GM10266 (cell line): ENCODE data around the gene ARPC2.

Experiments used
- DNase-seq: peaks from one replicate; pipeline ENCODE4 v3.0.0; 2012; ENCODE audit errors: extremely low spot score
- CTCF ChIP-seq: IDR thresholded peaks from 2 replicates; pipeline ENCODE4 v1.5.1; 2012; ENCODE audit warnings: mild to moderate bottlenecking, low read depth; ENCODE audit not compliant: control insufficient read depth, insufficient read depth; ENCODE audit errors: missing control alignments

ARPC2 gene

GRCh38 chr2:218252509-218253231 is 35.7 kb downstream of the ARPC2 start:
- TF ChIP-seq CTCF, result no peak
- DNase-seq, result no peak

DNA sequence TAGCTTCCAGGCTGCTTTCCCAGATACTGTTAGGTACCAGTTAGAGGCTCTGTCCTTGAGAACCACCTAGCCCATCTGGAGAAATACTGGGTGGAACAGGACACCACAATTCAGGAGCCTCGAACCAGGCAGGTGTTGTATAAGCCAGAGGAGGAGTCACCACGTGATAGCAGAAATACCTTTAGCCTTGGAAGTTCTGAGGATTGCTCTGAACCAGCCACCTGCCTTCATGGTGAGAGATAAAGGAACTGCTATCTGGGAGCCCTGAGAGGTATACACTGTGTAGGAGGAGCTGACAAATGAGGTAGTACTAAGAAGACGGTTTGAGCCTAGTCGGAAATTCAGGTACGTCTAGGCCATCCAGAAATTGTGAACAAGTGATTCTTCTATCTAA is 36.2 kb downstream of the ARPC2 start:
- no peak for TF ChIP-seq CTCF
- DNase-seq, result no peak

GRCh38 chr2:218255446-218255845 is 38.5 kb downstream of the ARPC2 start:
- TF ChIP-seq CTCF, result no peak
- DNase-seq, result no peak

- DNase-seq, result no peak
- no peak for TF ChIP-seq CTCF
Measured at GRCh38 chr2:218256612-218257350, 39.8 kb downstream of the ARPC2 start.

DNA sequence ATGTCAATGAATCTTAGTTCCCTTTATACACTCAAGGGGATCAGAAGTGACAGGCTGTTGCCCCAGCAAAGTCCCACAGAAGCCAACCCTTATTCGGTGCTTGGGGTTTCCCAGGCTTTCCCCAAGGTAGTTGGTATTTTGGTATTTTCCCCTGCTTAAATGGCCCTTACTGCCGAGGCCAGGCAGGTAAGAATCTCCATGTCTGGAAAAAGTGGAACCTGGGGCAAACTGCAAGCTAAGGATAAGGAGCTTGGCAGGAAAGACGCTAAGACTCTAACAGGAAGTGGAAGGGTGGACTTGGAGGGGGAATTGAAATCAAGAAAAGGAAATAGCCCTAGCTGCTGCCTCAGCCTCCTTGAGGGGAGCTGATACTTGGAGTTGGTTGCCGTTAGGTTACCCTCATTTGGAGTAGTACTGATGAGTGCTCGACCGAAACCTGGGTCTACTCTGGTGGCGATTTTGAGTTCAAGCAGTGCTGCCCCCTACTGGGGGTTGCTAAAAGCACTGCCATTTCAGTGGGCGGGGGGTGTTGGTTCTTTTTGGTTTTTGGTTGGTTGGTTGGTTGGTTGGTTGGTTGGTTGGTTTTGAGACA is 40.5 kb downstream of the ARPC2 start:
- DNase-seq, result peak; percentile 78

DNA sequence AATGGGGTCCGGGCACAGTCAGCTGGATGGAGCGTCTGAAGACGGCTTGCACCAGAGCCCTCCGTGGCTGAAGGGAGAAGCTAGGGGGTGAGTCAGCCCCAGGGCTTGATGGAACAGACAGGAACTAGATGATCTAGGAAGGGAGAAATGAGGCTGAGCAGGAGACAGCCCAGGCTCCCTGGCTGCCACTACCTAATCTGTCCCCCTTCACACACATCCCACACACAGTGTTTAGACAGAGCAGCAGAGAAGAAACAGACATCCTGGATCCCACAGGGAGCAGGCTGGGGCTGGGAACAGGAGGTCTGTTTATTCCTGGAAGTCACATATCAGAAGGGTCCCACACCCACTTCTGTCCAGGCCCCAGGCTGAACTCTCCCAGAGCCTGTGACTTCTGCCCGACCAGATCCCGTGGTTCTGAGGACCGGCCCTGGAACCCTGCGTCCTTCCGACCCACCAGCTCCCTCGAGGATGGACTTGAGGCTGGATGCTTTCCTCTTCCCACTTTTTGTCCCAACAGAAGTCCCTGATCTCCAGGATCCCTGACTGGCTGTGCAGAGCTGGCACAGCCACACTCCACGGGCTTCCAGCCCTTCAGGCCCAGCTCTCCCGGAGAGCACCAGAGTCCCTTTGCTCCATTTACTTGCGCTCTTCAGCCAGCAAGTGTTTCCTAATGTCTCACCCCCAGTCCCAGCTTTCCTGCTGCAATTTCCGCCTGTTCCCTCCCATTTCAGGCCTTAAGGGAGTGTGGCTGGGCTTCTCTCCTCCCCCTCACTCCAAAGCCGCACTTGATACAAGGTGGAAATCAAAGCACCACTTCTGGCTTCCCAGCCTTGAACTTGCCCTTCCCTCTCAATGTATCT is 42.3 kb downstream of the ARPC2 start:
- no peak for DNase-seq
- TF ChIP-seq CTCF, result no peak

More for the DNA sequence above, 40.5 kb downstream of the ARPC2 start:
- TF ChIP-seq CTCF, result peak; percentile 73
